HG03103 (cell line): ENCODE data around the gene MICAL3.

Source experiments
- ATAC-seq: cut with Tn5 transposase; IDR thresholded peaks from one replicate; pipeline ENCODE4 v1.9.1; 2021; ENCODE audit warnings: low read depth; ENCODE audit not compliant: unreplicated experiment

MICAL3 gene

DNA sequence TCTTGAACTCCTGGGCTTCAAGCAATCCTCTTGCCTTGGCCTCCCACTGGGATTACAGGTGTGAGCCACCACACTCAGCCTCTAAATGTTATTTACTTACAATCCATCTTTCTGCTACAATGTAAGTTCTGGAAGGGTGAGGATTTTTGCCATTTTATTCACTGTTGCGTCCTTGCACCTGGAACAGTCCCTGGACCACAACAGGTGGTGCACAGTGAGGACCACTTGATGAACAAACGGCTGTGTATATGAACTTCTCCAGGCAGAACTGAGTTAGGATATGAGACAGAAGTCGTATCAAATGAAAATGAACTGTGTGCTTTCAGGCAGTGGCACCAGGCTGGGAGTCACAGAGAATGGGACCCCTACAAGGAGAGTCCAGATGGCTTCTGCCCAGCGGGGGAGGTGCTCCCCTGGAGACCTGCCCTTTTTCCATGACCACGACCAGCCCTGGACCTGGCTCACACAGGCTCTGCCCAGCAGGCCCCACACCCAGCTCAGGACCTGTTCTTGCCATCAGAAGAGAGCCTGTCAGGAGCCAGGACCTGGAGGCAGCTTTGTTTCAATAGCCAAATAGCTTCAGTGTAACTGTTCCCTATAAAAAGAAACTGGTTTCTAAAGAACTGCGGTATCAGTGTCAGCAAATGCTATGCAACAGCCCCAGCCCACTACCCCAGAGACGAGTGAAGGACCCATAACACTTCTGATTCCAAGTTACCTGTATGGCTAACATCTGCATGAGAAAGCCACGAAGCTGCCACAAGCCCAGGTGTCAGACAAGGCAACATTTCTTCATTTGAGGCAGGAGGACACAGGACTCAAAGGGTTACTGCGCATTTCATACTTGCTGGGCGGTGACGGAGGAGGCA lies 104.9 kb downstream of the MICAL3 start:
- ATAC-seq = no peak

GRCh38 chr22:17918840-17919239 lies 105.5 kb downstream of the MICAL3 start:
- no peak for ATAC-seq

- ATAC-seq = no peak
These were observed 106.8 kb downstream of the MICAL3 start for GRCh38 chr22:17917490-17917983.

DNA sequence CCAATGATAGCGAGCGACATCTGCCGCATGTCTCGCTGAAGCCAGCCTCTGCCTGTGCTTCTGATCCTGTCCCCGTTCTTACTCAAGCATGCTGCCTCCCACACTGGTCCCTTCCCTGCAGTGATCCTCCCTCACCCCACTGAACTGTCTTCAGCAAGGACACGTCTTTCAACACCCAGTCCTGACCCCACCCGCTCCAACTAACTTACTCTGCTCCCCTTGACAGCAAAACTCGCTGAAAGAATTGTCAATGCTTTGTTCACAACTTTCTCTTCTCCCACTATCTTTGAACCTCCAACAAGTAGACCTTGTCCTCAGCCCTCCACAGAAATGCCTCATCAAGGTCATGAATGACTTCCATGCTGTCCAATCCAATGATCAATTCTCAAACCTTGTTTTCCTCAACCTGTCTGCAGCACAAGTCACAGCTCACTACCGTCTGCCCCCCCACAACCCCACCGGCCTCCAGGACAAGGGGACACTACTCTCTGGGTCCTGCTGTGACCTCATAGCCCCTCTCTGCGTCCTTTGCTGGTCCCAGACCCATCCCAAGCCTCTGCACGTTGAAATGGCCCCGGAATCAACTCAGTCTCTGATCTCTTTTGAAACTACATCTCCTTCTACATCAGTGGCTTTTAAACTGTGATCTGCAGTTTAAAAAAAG lies 108.0 kb downstream of the MICAL3 start:
- no peak for ATAC-seq

DNA sequence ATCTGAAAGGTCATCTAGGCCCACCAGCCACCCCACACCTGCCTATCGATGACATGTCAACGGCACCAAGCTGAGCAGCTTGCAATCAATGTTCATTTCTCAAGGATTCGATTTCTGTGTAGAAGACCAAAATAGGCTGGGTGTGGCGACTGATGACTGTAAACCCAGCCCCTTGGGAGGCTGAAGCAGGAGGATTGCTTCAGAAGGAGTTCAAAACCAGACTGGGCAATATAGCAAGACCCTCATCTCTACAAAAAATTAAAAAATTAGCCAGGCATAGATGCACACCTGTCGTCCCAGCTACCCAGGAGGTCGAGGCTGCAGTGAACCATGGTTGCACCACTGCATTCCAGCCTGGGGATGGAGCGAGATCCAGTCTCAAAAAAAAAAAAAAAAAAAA lies 108.7 kb downstream of the MICAL3 start:
- no peak for ATAC-seq

DNA sequence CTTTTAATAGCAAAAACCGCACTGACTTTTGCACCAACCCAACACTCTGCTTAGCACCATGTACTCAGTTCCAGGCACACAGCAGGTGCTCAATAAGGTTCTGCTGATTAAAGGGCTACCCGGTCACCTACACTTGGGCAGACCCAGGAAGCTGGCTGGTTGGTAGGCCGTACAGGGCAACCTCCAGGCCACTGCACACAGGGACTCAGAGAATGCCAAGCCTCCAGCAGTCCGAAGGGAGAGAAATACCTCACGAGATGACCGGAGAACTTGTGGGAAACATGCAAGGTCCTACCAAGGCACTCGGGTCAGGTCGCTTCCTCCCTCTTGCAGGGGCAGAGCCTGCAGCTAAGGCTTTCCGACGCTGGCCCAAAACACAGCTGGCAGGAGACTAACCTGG lies 109.2 kb downstream of the MICAL3 start:
- no peak for ATAC-seq

DNA sequence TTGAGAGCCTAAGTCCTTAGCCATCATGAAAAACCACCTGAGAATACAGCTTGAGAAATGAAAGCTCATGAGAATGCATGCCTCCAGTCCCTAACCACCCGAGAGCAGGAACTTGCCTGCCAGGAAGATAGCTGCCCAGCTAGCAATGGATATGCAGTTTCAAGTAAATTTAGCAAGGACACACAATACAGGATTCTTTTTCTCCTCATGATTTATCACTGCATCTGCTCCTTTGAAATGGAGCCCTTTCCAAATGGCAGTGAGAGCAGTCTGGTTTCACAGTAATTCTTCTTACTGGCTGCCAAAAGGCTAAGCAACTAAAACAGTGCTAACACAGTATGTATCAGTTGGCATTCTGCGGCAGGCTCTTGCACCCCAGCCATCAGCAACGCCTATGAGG lies 109.9 kb downstream of the MICAL3 start:
- no peak for ATAC-seq

GRCh38 chr22:17913801-17914347 lies 110.5 kb downstream of the MICAL3 start:
- no peak for ATAC-seq

DNA sequence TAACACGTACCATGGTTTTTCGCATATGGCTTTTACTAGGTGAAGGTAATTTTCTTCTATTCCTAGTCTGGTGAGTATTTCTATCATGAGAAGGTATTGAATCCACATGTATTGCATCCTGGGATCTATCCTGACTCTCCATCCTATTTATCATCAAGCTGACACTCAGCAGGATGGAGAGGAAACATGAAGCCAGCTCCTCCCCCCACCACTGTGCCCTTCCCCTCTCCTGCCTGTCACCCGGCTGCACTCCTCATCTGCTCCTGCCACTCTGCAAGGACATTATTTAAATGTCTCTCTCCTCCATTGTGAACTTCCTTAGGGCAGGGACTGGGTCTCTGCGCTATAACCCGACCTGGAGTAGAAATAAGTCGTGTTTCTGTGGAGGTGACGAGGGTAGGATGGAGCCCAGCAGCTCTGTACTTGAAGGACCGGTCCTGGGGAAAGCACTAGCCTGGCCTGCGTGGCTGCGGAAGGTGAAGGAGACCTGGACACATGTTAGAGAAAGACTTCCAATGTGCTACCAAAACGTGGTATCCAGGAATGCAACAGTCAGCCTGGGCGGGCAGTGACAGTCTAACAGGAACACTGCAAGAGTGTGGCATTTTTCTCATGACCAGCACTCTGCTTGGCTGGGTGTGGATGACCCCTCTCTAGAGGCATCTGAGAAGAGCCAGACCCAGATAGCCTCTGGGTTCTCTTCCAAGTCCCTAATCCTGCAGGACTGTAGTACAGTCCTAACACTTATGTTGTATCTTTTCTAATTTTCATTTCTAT lies 111.2 kb downstream of the MICAL3 start:
- no peak for ATAC-seq

GRCh38 chr22:17911887-17912286 lies 112.5 kb downstream of the MICAL3 start:
- ATAC-seq = no peak

DNA sequence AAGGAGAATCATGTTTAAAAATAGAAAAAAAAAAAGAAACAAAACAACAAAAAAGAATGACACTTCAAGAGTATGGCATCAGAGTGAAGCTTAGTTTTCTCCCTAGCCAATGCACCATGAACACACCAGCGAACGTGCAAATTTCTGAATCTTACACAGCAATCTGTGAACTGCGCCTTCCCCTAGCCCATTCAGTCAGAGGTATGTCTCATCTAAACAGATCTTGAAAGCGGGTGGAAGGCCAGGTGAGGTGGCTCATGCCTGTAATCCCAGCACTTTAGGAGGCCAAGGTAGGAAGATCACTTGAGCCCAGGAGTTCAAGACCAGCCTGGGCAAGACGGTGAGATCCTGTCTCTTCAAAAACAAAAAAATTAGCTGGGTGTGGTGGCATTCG lies 113.1 kb downstream of the MICAL3 start:
- no peak for ATAC-seq

GRCh38 chr22:17910561-17911311 lies 113.6 kb downstream of the MICAL3 start:
- no peak for ATAC-seq

DNA sequence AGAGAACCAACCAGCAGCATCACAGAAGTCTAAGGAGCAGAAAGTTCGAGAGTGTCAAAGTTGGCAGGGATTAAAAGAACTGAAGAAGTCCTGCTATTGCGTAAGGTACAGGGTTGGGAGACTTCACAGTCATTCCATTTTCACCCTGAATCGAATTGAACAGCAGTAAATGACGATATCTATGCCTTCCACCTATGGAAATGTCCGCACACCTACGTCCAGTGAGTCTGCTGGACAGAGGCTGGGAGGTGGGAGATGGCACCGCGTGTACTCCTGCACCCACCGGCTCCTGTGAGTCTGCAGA lies 116.7 kb downstream of the MICAL3 start:
- ATAC-seq = no peak

DNA sequence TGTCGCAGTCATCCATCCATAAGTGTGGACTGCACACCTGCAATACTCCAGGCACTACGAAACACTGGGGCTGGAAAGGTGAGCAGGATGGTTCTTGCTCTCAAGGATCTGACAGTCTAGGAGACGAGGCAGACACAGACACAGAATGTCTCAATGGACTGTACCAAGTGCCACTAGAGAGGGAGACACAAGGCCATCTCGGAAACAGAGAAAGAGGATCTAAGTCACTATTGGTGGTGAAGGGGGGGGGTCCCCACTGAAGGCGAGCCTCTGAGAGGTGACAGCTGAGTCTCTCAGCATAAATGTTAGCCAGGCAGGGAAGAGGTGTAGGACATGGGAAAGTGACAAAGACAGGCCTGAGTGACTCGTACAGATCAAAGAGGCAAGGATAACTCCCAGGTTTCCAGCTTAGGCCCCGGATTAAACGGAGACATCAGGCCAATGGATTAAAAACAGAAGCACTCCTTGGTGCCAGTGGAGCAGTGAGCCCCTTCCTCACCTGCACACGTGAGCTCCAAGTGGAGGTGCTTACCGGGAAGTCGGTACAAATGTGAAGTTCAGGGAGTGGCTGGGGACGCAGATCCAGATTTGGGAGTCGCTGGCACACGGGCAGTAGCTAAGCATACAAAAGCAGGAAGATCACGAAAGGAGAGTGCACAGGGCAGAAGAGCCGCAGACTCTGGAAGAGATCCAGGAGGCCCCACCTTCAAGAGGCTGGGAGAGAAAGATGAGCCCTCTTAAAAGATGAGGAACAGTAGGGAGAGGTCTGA lies 117.2 kb downstream of the MICAL3 start:
- no peak for ATAC-seq

DNA sequence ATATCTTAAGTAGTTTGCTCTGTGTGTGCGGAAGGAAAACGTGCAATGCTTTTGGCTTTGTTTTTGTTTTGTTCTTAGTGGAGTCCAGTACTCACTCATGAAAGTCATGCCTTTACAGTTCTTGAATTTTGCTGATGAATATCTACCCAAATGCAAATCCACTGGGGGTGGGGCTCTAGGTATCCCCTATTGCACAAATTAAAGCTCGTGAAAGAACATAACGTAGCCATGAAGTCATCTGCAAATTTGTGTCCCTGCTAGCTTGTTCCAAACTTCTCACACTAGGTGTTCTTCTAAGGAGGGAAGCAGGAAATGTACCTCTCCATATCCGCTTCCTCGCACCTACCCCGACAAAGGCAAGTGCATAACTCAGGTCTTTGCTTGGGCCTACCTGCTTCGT lies 118.9 kb downstream of the MICAL3 start:
- ATAC-seq = no peak

DNA sequence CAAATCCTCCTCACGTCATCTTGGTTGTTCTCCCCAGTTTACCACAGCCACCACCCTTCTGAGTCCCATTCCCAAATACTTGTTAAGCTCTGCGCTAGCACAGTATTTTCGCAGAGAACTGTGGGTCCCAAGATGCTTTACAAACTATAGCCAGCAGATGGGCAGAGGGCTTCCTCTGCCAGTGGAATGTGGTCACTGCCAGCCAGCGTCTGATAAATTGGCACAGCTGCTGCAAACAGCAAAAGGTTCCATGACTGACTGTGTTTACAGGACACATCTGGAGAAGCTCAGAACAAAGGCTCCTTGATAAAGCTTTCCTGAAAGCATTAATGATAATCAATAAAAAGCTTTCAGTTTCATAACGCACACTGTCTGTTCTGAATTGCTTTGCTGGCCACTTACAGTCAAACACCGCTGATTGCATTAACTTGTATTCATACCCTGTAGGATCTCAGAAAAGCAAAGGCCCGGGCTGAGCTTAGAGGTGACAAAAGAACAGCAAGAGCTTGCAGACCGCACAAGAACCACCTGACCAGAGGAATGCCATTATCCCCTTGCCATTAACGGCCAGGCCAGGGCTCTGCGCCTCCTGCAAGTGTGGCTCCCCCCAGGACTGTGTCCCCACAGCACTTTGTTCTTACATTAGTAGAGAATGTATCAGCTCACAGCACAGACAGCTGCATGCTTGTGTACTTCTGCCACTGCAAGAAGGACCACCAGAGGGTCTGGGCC lies 120.6 kb downstream of the MICAL3 start:
- ATAC-seq = no peak

- no peak for ATAC-seq
These were observed 121.4 kb downstream of the MICAL3 start for GRCh38 chr22:17902960-17903359.

DNA sequence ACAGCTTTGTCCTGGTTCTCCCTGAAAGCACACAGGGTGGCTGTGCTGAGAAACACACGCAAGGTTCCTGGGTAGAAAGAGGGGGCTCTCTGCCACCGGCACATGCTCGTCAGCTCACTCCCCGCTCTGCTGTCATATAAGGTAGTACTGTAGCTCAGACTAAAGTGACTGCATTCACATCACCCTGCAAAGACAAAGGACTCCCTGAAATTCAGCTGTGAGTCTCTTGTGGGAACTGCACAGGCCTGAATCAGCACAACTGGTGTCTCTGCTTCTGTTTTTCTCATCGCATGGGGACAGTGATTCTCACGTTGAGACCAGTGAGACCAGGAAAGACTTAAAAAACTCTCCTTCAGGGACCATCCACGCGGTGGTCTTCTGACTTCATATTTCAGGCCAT lies 126.0 kb downstream of the MICAL3 start:
- ATAC-seq = no peak

DNA sequence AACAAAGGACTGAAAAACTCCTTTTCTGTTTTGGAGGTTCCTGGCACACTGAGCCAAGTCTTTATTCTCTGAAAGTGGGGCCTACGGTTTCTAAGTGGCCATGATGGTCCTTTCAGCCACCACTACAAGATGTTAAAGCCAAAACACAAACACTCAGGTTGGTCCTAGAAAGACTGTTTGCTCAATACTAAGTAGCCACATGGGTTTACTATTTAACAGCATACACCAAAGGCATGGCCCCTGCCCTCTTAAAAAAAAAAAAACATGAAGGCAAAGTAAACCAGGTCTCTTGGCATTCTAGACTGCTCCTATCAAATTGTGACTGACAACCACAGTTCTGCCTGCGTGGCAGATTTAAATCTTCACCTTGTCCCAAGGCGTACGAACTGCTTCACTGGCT lies 126.5 kb downstream of the MICAL3 start:
- no peak for ATAC-seq
